IPS-18c (cell line): ENCODE measurements around the gene NCL.

Experiments used
- H3K4me3 ChIP-seq: 2 replicates; pipeline ENCODE4 v1.7.0; 2013; ENCODE audit warnings: low read depth, mild to moderate bottlenecking, low read length, moderate library complexity; ENCODE audit not compliant: insufficient read depth
- H3K9me3 ChIP-seq: one replicate; pipeline ENCODE4 v1.6.1; 2013; ENCODE audit warnings: mild to moderate bottlenecking, low read length, moderate library complexity; ENCODE audit not compliant: control insufficient read depth, insufficient read depth

The NCL gene

GRCh38 chr2:231463698-231464575, at the start of gene NCL:
TSS of gene NCL (minus strand) at chr2:231464484. CDS start at chr2:231464353, 131 bp downstream.
- Histone ChIP-seq H3K9me3 (no peaks in the 10 kb centered on the region), H3K4me3 (peak within 1 kb of the TSS; percentile 100)

GRCh38 chr2:231513746-231514224, 49.5 kb upstream of the NCL start:
- peak overlapping the region; percentile 79 for H3K4me3 ChIP-seq
- peaks cover 2% of the 10 kb centered on the region for H3K9me3 ChIP-seq

- Histone ChIP-seq H3K9me3 (peaks cover 2% of the 10 kb centered on the region), H3K4me3 (no peak overlapping the region)
These were observed 47.9 kb upstream of the NCL start for GRCh38 chr2:231512222-231512621.

GRCh38 chr2:231503766-231504165, 39.5 kb upstream of the NCL start:
- Histone ChIP-seq H3K4me3 (no peak overlapping the region), H3K9me3 (peaks cover under 1% of the 10 kb centered on the region)

GRCh38 chr2:231502596-231502995, 38.3 kb upstream of the NCL start:
- H3K4me3 ChIP-seq = no peak overlapping the region
- no peaks in the 10 kb centered on the region for H3K9me3 ChIP-seq

GRCh38 chr2:231497651-231498050, 33.4 kb upstream of the NCL start:
- no peak overlapping the region for H3K4me3 ChIP-seq

GRCh38 chr2:231494669-231495068, 30.4 kb upstream of the NCL start:
- Histone ChIP-seq H3K9me3 (no peaks in the 10 kb centered on the region), H3K4me3 (no peak overlapping the region)

More at GRCh38 chr2:231497651-231498050, 33.4 kb upstream of the NCL start:
- H3K9me3 ChIP-seq = no peaks in the 10 kb centered on the region

GRCh38 chr2:231490801-231491200, 26.5 kb upstream of the NCL start:
- no peaks in the 10 kb centered on the region for H3K9me3 ChIP-seq
- no peak overlapping the region for H3K4me3 ChIP-seq

- no peak overlapping the region for H3K4me3 ChIP-seq
- no peaks in the 10 kb centered on the region for H3K9me3 ChIP-seq
These were observed 25.7 kb upstream of the NCL start for GRCh38 chr2:231489990-231490389.

GRCh38 chr2:231488331-231488730, 24.0 kb upstream of the NCL start:
- Histone ChIP-seq H3K9me3 (no peaks in the 10 kb centered on the region), H3K4me3 (no peak overlapping the region)

GRCh38 chr2:231486851-231487596, 22.7 kb upstream of the NCL start:
- Histone ChIP-seq H3K4me3 (no peak overlapping the region), H3K9me3 (no peaks in the 10 kb centered on the region)

GRCh38 chr2:231483398-231484329, 19.4 kb upstream of the NCL start:
- Histone ChIP-seq H3K9me3 (no peaks in the 10 kb centered on the region), H3K4me3 (no peak overlapping the region)

- H3K9me3 ChIP-seq = no peaks in the 10 kb centered on the region
- H3K4me3 ChIP-seq = no peak overlapping the region
These were observed 18.6 kb upstream of the NCL start for GRCh38 chr2:231482806-231483391.

GRCh38 chr2:231480781-231481180, 16.5 kb upstream of the NCL start:
- Histone ChIP-seq H3K9me3 (no peaks in the 10 kb centered on the region), H3K4me3 (no peak overlapping the region)

GRCh38 chr2:231479455-231479854, 15.2 kb upstream of the NCL start:
- no peak overlapping the region for H3K4me3 ChIP-seq

GRCh38 chr2:231476920-231477319, 12.6 kb upstream of the NCL start:
- Histone ChIP-seq H3K9me3 (no peaks in the 10 kb centered on the region), H3K4me3 (no peak overlapping the region)

More at GRCh38 chr2:231479455-231479854, 15.2 kb upstream of the NCL start:
- H3K9me3 ChIP-seq = no peaks in the 10 kb centered on the region

- Histone ChIP-seq H3K4me3 (no peak overlapping the region), H3K9me3 (no peaks in the 10 kb centered on the region)
These were observed 11.7 kb upstream of the NCL start for GRCh38 chr2:231475965-231476364.
